ENCODE data around the gene RIPOR3. TPM values are rescaled to one million over a fixed set of nuclear protein-coding genes. Genes with fewer than 3 reads are reported as not detected.

RIPOR3 gene
- total and polyA plus RNA-seq, 9 of the 15 experiments (the other 6 are each of a cell fraction or from before 2014, with no cell fraction given) = 3.3 to 62.7 (median 21.4) TPM

- H3K79me2 ChIP-seq (ENCODE audit: control insufficient read depth, insufficient read depth, low read length) = no peaks in the 10 kb centered on the region
- in situ Hi-C loops (cut with MboI) = no loop called here
- BruUV-seq (replicated peaks) = no TSS peak
- no peak overlapping the region for H3K4me3 ChIP-seq
- ChIA-PET POLR2A (interaction anchor here (0.5 to 1.6 kb wide), 2 partner anchors 9 to 153 kb away, joined by 3 to 5 read pairs; no protein-coding TSS in a partner anchor), CTCF (ENCODE audit: low intra/inter-chr PET ratio) (interaction anchor here (0.6 to 1.2 kb wide), 4 partner anchors 9 to 1225 kb away, joined by 3 to 4 read pairs (median 4); no protein-coding TSS in a partner anchor)
- DNase-seq (ENCODE audit: extremely low read depth in 1 of 4, low spot score in 3 of 4) (peak; percentile 81 to 85 (median 82)), ATAC-seq (peak; percentile 78), FAIRE-seq (peak; percentile 92)
- H3K36me3 ChIP-seq (ENCODE audit: control insufficient read depth, insufficient read depth, low read length) = peaks cover 89% of the 10 kb centered on the region
- no peak overlapping the region for H3K27ac ChIP-seq (ENCODE audit: extremely low read depth, low read depth, low read length)
- H3K4me2 ChIP-seq (ENCODE audit: insufficient read depth, low read length) = no peak overlapping the region
- H3K9ac ChIP-seq (ENCODE audit: insufficient read depth in 1 of 2, low read depth in 2 of 2, low read length in 2 of 2) = no peak overlapping the region
- peaks cover 0 to 4% of the 10 kb centered on the region in 2 experiments; a peak in 1 of 5 replicates for H3K4me1 ChIP-seq (replicated peaks in 1 of 2; ENCODE audit: control insufficient read depth in 2 of 2, insufficient read depth in 2 of 2, low read length in 2 of 2)
- WGBS (ENCODE audit: insufficient coverage, low coverage, missing lambda C conversion rate) = 47% methylated on average over 10 of the region's 12 CpGs
- intact Hi-C loops (cut with micrococcal nuclease) = no loop called here
- 0 out of 2 replicates have a peak, but pooled peaks cover 3% of the 10 kb centered on the region for H4K20me1 ChIP-seq (replicated peaks; ENCODE audit: control insufficient read depth, insufficient read depth, low read length)
- H3K9me3 ChIP-seq (replicated peaks; ENCODE audit: control insufficient read depth, insufficient read depth, low read depth, low read length) = no peaks in the 10 kb centered on the region
- no peaks in the 10 kb centered on the region for H3K9me1 ChIP-seq (ENCODE audit: control insufficient read depth, insufficient read depth, low read length)
- H3K27me3 ChIP-seq (ENCODE audit: control insufficient read depth in 2 of 2, insufficient read depth in 2 of 2, low read length in 2 of 2) = no peaks in the 10 kb centered on the region
- H2AFZ ChIP-seq (ENCODE audit: low read depth, low read length) = no peak overlapping the region
- TF ChIP-seq EP300 (IDR thresholded peaks at IDR 0.05; ENCODE audit: low read length) (no peak), SMARCE1 (IDR thresholded peaks at IDR 0.05) (peak; percentile 40; the same call in 1 of the 2 replicates), MYC (IDR thresholded peaks at IDR 0.05; ENCODE audit: low read depth, low read length) (peak; percentile 42; the same call in 1 of the 2 replicates), MYC (CRISPR knock-in tag; IDR thresholded peaks at IDR 0.05; ENCODE audit: borderline replicate concordance, low read depth) (no peak), TEAD4 (IDR thresholded peaks at IDR 0.05; ENCODE audit: low read length) (peak; percentile 30; the same call in 1 of the 2 replicates), TEAD4 (CRISPR knock-in tag; IDR thresholded peaks at IDR 0.05; ENCODE audit: borderline replicate concordance) (no peak), PTBP1 (IDR thresholded peaks at IDR 0.05; ENCODE audit: low read depth, low read length) (no peak), ARNT (IDR thresholded peaks at IDR 0.05) (no peak), CBX3 (IDR thresholded peaks at IDR 0.05; ENCODE audit: borderline replicate concordance in 1 of 2, low read length in 2 of 2) (0 out of 3 replicates have a peak, but pooled peaks of 1 of the 2 experiments have one; percentile 29), ILK (tag; IDR thresholded peaks at IDR 0.05; ENCODE audit: borderline replicate concordance, low read depth) (no peak), MAZ (CRISPR knock-in tag; conservative IDR thresholded peaks at IDR 0.05 in 1 of 2, IDR thresholded peaks at IDR 0.05 in 1 of 2) (peak in 1 of 2 experiments; percentile 50; a peak in 1 of 4 replicates), E2F6 (IDR thresholded peaks at IDR 0.05; ENCODE audit: borderline replicate concordance in 1 of 2, extremely low read depth in 1 of 2, insufficient read depth in 1 of 2, insufficient read length in 1 of 2, low read depth in 1 of 2, low read length in 1 of 2, poor library complexity in 1 of 2, severe bottlenecking in 1 of 2) (peak; percentile 16 to 42), MAFK (IDR thresholded peaks at IDR 0.05; ENCODE audit: low read length) (no peak), SRSF1 (IDR thresholded peaks at IDR 0.05; ENCODE audit: low read depth, low read length) (no peak), KLF16 (IDR thresholded peaks at IDR 0.05) (peak; percentile 42; the same call in 1 of the 2 replicates), MIER1 (IDR thresholded peaks at IDR 0.05; ENCODE audit: low read depth) (no peak), ZSCAN29 (IDR thresholded peaks at IDR 0.05) (no peak)
- TF ChIP-seq, protein P1, sequence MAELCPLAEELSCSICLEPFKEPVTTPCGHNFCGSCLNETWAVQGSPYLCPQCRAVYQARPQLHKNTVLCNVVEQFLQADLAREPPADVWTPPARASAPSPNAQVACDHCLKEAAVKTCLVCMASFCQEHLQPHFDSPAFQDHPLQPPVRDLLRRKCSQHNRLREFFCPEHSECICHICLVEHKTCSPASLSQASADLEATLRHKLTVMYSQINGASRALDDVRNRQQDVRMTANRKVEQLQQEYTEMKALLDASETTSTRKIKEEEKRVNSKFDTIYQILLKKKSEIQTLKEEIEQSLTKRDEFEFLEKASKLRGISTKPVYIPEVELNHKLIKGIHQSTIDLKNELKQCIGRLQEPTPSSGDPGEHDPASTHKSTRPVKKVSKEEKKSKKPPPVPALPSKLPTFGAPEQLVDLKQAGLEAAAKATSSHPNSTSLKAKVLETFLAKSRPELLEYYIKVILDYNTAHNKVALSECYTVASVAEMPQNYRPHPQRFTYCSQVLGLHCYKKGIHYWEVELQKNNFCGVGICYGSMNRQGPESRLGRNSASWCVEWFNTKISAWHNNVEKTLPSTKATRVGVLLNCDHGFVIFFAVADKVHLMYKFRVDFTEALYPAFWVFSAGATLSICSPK (IDR thresholded peaks at IDR 0.05; ENCODE audit: borderline replicate concordance) = peak; percentile 10; the same call in 1 of the 2 replicates
- TF ChIP-seq, protein P2, sequence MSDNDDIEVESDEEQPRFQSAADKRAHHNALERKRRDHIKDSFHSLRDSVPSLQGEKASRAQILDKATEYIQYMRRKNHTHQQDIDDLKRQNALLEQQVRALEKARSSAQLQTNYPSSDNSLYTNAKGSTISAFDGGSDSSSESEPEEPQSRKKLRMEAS (CRISPR knock-in tag; IDR thresholded peaks at IDR 0.05) = peak; percentile 37; the same call in 1 of the 2 replicates
Observed at GRCh38 chr20:50588034-50588736, 103.2 kb downstream of the RIPOR3 start.

Data from K562 (cell line).